Mucosa of rectum (tissue), 2 donors: Measurements from ENCODE around the gene SKAP1.

ENCODE experiments used
- H3K27ac ChIP-seq, 2 donors: one replicate each; pipeline ENCODE4 v1.7.0; 2013; ENCODE audit warnings: inconsistent platforms in 2 of 2, low read depth in 2 of 2, low read length in 2 of 2
- H3K27me3 ChIP-seq, 2 donors: one replicate each; pipeline ENCODE4 v1.7.0; 2013; ENCODE audit warnings: low read length in 2 of 2; ENCODE audit not compliant: control insufficient read depth in 2 of 2, insufficient read depth in 2 of 2
- H3K36me3 ChIP-seq, 2 donors: one replicate each; pipeline ENCODE4 v1.7.0; 2013; ENCODE audit warnings: low read length in 2 of 2; ENCODE audit not compliant: control insufficient read depth in 2 of 2, insufficient read depth in 2 of 2
- H3K4me1 ChIP-seq, 2 donors: one replicate each; pipeline ENCODE4 v1.7.0; 2013; ENCODE audit warnings: low read length in 2 of 2, mild to moderate bottlenecking in 1 of 2; ENCODE audit not compliant: control insufficient read depth in 2 of 2, insufficient read depth in 2 of 2
- H3K4me3 ChIP-seq, 2 donors: one replicate each; pipeline ENCODE4 v1.7.0; 2013; ENCODE audit warnings: low read length in 2 of 2
- H3K9ac ChIP-seq, 2 donors: one replicate each; pipeline ENCODE4 v1.7.0; 2013; ENCODE audit warnings: low read length in 2 of 2, low read depth in 1 of 2, mild to moderate bottlenecking in 1 of 2
- H3K9me3 ChIP-seq, 2 donors: one replicate each; pipeline ENCODE4 v1.7.0; 2013; ENCODE audit warnings: low read length in 2 of 2; ENCODE audit not compliant: control insufficient read depth in 2 of 2
- donor health status: healthy.
- donor health status: Normal muscosa, but diverticular disease.

The SKAP1 gene

DNA sequence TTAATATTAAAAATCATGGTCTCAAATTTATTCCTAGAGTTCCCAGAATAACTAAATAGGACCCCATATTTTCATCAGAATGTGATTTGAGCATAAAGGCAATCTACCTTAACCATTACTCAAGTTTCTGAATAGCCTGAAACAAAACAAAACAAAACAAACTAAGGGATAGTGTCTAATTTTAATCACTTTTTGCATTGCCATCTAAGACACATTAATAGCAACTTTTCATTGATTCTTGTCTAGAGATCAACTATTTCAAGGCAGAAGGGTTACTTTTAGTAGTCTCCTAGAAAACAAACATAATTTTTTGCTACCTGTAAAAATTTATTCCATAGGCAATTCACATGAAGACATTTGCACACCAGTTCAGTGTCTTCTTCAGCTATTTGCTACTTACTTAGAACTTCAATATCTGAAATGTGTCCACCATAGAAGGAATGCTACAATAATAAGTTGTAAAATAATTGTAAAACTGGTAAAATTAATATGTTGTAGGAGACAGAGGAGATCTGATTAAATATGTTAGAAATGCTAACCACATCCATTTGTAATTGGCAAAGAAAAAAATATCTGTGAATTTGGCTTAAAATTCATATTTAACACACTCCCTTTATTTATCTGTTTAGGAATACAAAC, 94.7 kb downstream of the SKAP1 start:
- Histone ChIP-seq H3K27me3 (no peaks in the 10 kb centered on the region), H3K36me3 (no peaks in the 10 kb centered on the region), H3K4me3 (no peak overlapping the region), H3K9me3 (no peaks in the 10 kb centered on the region), H3K27ac (no peak overlapping the region), H3K4me1 (peaks cover 0 to 4% of the 10 kb centered on the region in 2 donors), H3K9ac (no peak overlapping the region)

DNA sequence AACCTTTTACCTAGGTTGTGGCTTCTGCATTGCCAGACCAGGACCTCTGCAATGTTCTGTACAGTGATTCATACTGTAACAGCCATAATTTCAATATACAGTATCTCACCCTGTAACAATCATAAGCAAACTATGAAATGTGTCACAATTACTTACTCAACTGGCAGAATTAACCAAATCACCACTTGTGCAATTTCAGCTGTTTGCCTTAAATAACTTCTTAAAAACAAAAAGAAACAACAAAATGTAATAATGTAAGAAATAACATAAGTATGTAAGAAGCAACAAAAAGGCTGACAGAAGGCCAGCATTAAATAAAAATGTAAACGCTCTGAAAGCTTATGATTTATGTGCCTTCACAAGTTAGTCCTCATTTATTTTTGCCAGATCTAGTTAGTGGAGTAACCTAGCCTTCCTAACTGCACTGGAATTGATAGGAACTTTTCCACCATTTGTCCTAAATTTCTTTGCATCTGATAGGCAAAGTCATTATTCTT, 96.9 kb downstream of the SKAP1 start:
- Histone ChIP-seq H3K27ac (no peak overlapping the region), H3K4me3 (no peak overlapping the region), H3K4me1 (peaks cover 0 to 4% of the 10 kb centered on the region in 2 donors), H3K27me3 (no peaks in the 10 kb centered on the region), H3K9ac (no peak overlapping the region), H3K9me3 (no peaks in the 10 kb centered on the region), H3K36me3 (no peaks in the 10 kb centered on the region)

GRCh38 chr17:48330887-48331286, 99.1 kb downstream of the SKAP1 start:
- Histone ChIP-seq H3K27me3 (no peaks in the 10 kb centered on the region), H3K4me1 (no peaks in the 10 kb centered on the region), H3K9me3 (no peaks in the 10 kb centered on the region), H3K4me3 (no peak overlapping the region), H3K36me3 (no peaks in the 10 kb centered on the region), H3K27ac (no peak overlapping the region), H3K9ac (no peak overlapping the region)

DNA sequence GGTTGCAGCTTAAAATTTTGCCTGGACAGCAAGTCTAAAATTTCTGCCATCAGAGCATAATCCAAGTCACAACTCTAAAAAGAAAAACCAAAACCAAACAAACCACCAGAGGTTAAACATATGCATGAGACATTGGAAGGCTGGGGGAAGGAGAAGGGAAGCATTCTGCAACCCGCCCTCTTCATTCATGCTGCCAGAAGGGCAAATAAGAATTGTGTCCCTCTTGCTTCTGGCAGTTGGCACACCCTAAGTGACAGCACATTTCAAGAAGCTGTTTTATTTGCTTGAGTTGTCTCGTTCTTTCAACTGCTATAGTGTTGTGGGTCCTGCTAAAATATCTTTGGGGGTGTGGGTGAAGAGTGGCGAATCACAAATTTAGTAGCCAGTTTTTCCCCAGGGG, 99.6 kb downstream of the SKAP1 start:
- Histone ChIP-seq H3K27ac (no peak overlapping the region), H3K27me3 (no peaks in the 10 kb centered on the region), H3K4me1 (peaks cover 0 to 2% of the 10 kb centered on the region in 2 donors)

GRCh38 chr17:48328457-48328856, 101.6 kb downstream of the SKAP1 start:
- Histone ChIP-seq H3K27ac (no peak overlapping the region), H3K4me1 (peaks cover 0 to 2% of the 10 kb centered on the region in 2 donors), H3K9me3 (no peaks in the 10 kb centered on the region), H3K4me3 (no peak overlapping the region), H3K36me3 (no peaks in the 10 kb centered on the region), H3K27me3 (no peaks in the 10 kb centered on the region), H3K9ac (no peak overlapping the region)

More for the DNA sequence above, 99.6 kb downstream of the SKAP1 start:
- no peaks in the 10 kb centered on the region for H3K9me3 ChIP-seq
- H3K36me3 ChIP-seq, result no peaks in the 10 kb centered on the region
- no peak overlapping the region for H3K4me3 ChIP-seq
- no peak overlapping the region for H3K9ac ChIP-seq

GRCh38 chr17:48326310-48326709, 103.7 kb downstream of the SKAP1 start:
- Histone ChIP-seq H3K9ac (no peak overlapping the region), H3K36me3 (no peaks in the 10 kb centered on the region), H3K27ac (no peak overlapping the region), H3K27me3 (no peaks in the 10 kb centered on the region), H3K4me3 (no peak overlapping the region), H3K4me1 (peaks cover 0 to 2% of the 10 kb centered on the region in 2 donors), H3K9me3 (no peaks in the 10 kb centered on the region)

- Histone ChIP-seq H3K36me3 (no peaks in the 10 kb centered on the region), H3K27me3 (no peaks in the 10 kb centered on the region), H3K4me3 (no peak overlapping the region), H3K9ac (no peak overlapping the region), H3K27ac (no peak overlapping the region), H3K9me3 (no peaks in the 10 kb centered on the region), H3K4me1 (peaks cover 0 to 2% of the 10 kb centered on the region in 2 donors)
Observed at GRCh38 chr17:48322060-48322459, 108.0 kb downstream of the SKAP1 start.

DNA sequence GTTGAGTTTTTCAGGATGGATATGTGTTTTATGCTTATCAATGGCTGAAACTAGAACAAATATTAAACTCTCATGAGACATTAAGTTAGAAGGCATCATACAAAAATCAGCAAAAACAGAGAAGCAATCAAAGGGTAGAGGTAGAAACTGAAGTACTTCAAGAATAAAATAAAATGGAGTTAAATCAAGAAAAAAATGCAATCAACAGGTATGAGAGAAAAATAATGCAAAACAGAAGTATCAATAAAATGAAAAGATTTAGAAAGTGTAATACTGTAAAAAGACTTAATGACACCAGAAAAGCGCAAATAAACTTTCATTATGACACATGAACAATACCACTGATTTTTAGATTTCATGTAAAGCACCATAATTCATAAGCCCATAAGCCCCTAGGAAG, 112.3 kb downstream of the SKAP1 start:
- Histone ChIP-seq H3K9me3 (no peaks in the 10 kb centered on the region), H3K27ac (no peak overlapping the region), H3K4me1 (no peaks in the 10 kb centered on the region), H3K27me3 (no peaks in the 10 kb centered on the region), H3K36me3 (no peaks in the 10 kb centered on the region), H3K4me3 (no peak overlapping the region), H3K9ac (no peak overlapping the region)

- Histone ChIP-seq H3K27me3 (peaks cover 0 to 4% of the 10 kb centered on the region in 2 donors), H3K9ac (no peak overlapping the region), H3K4me1 (no peaks in the 10 kb centered on the region), H3K36me3 (no peaks in the 10 kb centered on the region), H3K9me3 (no peaks in the 10 kb centered on the region), H3K4me3 (no peak overlapping the region), H3K27ac (no peak overlapping the region)
Observed at GRCh38 chr17:48314716-48315115, 115.3 kb downstream of the SKAP1 start.

- H3K36me3 ChIP-seq, result no peaks in the 10 kb centered on the region
- peaks cover 0 to 4% of the 10 kb centered on the region in 2 donors for H3K27me3 ChIP-seq
- no peaks in the 10 kb centered on the region for H3K4me1 ChIP-seq
- no peak overlapping the region for H3K4me3 ChIP-seq
- no peak overlapping the region for H3K27ac ChIP-seq
- H3K9ac ChIP-seq, result no peak overlapping the region
- no peaks in the 10 kb centered on the region for H3K9me3 ChIP-seq
Observed at GRCh38 chr17:48313096-48313755, 116.8 kb downstream of the SKAP1 start.
